Middle frontal gyrus (tissue), 1 donor: ENCODE data around the gene MTMR3.
"Not testable (repeated sequence)": the region's sequence is repeated elsewhere in the genome, so short reads cannot be mapped to it uniquely, and the experiment has no call there.

Experiments used
- DNase-seq: peaks from one replicate; pipeline ENCODE4 v3.0.0-alpha.2; 2015; ENCODE audit warnings: low spot score; ENCODE audit errors: extremely low spot score

The MTMR3 gene

DNA sequence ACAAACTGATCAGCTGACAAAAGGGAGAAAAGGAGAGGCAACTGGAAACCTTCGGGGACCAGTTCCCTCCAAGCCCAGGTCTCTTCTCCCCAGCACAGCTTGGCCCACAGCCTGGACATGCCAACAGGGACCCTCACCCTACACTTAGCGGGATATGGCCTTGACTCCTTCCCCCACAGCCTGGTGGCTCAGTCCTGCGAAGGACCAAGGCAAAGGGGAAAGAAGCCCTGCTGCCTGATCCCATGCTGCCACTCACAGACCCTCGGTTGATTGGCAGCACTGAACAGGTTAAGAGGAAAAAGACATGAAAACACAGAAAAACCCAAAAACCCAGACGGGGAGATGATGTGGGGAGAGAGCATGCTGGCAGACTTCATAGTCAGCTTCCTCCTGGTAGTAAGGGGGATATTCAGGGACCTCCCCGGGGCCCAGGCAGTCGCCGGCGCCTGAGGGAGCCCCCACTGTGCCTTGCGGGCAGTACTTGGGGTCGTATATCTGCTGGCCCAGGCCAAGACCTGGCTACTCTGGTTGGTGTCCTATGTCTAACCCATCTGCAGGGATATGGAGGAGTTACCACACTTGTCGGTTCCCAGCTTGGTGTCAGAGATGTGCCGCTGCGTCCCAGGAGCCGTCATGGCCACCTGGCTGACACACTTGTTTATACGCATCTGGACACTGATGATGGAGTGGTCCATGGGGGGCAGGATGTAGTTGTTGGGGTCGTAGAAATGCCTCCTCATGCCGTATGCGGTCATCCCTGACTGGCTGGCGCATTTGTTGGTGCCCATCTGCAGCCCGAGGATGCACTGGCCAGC, 163.1 kb downstream of the MTMR3 start:
- DNase-seq: no peak

DNA sequence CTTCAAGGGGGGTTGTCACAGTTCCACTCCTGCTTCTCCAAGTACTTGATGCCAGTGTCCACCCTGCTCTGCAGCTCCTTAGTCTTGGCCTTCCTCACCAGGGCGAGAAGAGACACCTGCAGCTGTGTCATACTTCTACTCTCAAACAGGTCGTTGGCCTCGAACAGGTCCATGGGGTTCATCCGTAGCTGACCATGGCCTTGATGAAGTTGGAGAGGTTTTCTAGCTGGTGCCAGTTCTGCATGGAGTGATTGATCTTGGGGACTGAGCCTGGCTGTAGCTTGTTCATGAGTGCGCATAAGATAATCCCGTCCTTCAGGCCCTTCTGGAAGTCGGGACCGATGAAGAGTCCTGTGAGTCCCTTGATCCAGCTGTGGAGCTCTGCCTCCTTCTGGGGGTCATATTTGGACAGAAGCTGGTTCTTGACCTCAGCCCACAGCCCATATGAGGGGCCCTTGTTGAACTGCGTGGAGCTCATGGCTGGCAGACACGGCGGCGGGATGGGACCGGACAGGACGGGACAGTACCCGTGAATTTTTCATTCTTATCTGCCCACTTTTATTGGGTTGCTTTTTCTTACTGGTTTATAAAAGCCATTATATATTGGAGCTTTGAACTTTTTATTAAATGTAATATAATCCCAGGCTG, 163.9 kb downstream of the MTMR3 start:
- DNase-seq: no peak

DNA sequence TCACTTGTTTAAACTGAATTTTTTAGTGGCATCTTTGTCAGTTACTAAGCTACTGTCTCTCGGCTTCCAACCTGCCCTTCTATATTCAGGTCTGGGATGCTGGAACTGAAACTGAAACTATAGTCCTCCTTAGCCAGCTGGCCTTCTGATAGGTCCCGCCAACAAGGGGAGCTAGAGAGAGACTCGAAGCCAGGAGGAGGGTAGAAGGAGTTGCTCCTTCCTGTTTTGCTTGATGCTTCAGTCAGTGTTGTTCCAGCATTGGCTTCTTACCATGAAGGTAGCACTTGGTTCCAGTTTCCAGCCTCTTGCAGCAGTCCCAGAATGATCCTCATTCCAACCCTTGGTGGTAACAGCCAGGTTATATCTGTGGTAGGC, 164.4 kb downstream of the MTMR3 start:
- DNase-seq: no peak

DNA sequence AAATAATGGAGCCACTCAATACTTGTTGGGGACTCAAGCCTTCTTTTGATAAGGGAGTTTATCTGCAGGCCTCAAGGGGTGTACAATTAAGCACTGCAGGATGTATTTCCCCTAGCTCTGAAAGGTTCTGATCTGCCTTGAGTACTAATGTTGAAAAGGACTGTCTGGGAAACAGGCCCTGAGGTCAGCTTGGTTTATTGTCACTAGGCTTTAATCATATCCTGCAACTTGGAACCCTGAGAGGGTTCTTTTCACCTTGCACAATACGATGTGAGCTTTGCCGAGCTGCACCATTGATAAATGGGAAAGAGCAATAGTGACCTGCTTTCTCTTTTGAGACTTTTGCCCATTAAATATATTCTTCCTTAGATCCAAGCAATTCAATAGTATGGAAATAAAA, 165.7 kb downstream of the MTMR3 start:
- DNase-seq: no peak

DNA sequence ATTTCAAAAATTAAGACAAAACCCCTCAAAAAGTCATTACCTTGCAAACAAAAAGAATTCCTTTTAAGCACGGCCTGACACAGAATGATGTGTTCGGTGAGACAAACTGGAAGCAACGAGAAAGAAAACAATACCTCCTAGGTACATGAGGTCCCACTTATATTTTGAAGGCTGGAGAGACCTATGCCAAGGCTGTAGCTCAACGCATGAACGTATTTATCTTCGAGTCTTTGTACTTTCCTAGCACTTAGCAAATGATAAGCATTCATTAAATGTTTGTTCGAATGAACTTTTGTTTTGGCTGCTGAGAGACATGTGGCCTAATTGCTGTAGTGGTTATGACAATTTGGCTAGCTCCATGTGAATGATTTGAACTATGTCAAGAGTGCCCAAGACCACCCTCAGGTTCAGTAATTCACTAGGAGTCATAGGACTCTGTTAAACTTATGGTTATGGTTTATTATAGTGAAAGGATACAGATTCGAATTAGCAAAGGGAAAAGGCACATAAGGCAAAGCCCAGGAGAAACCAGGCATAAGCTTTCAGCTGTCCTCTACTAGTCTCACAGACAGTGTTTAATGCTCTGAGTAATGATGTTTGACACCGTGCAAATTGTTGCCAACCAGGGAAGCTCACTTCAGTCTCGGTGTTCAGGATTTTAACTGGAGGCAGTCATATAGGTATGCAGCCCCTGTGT, 171.2 kb downstream of the MTMR3 start:
- DNase-seq: no peak

DNA sequence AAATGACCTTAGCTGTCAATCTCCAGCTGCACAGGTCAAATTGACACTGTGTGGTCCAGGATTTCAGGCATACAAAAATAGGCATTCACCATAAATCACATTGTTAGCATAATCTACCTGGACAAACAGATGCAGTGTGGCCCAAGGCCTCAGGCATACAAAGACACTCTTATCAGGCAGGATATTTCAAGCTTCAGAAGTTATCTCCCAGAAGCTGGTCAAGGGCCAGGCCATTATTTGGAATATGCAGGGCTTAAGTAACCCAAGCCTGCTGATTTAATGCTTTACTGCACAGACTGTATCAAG, 171.7 kb downstream of the MTMR3 start:
- no peak for DNase-seq

DNA sequence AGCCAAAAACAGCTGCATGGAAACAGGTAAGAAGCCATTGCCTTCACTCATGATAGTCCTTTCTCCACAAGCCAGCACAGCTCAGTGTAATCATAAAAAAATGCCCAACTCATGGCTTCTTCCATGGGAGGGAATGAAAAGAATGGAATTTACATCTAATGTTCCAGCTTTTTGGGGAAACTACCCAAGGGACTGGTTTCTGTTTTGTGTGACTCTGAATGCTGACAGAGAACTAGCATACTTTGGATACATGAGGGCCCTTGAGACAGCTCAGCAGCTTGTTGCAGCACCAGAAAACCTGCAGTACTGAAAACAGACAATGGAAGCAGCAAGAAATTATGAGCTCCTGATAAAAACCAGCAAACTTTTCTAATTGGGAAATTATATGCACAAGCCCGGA, 173.0 kb downstream of the MTMR3 start:
- DNase-seq: no peak

DNA sequence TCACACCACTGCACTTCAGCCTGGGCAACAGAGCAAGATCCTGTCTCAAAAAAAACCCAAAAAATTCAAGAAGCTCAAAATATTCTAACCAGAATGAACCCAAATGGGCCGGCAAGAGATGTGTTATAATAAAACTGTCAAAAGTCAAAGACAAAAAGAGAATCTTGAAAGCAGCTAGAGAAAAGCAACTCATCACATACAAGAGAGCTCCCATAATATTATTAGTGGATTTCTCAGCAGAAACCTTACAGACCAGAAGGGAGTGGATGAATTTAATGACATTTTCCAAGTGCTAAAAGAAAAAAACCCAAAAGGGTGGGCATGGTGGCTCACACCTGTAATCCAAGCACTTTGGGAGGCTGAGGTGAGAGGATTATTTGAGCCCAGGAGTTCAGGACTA, 174.4 kb downstream of the MTMR3 start:
- DNase-seq: no peak

DNA sequence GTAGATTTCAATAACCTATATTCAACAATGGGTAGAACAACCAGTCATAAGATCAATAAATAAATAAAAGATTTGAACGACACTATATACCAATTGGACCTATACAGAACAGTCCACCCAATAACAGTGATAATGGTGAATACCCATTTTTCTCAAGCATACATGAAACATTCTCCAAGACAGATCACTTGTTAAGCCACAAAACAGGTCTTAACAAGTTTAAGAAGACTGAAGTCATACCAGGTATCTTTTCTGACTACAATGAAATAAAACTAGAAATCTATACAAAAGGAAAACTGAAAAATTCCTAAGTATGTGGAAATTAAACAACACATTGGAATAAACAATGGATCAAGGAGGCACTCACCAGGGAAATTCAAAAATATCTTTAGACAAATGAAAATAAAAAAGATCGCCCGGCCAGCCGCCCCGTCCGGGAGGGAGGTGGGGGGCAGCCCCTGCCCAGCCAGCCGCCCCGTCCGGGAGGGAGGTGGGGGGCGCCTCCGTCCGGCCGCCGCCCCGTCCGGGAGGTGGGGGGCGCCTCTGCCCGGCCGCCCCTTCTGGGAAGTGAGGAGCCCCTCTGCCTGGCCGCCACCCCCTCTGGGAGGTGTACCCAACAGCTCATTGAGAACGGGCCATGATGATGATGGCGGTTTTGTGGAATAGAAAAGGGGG, 176.5 kb downstream of the MTMR3 start:
- not testable (repeated sequence) for DNase-seq

DNA sequence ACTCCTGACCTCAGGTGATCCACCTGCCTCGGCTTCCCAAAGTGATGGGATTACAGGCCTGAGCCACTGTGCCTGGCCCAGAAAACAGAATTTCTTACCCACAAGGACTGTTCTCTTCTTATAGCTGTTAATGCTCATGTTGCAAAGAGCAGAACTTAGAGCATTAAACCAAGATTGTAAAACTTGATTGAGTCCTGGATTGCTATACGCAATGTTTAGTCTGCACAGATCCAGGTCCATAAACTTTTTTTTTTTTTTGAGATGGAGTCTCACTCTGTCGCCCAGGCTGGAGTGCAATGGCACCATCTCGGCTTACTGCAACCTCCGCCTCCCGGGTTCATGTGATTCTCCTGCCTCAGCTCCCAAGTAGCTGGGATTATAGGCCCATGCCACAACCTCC, 178.1 kb downstream of the MTMR3 start:
- not testable (repeated sequence) for DNase-seq

DNA sequence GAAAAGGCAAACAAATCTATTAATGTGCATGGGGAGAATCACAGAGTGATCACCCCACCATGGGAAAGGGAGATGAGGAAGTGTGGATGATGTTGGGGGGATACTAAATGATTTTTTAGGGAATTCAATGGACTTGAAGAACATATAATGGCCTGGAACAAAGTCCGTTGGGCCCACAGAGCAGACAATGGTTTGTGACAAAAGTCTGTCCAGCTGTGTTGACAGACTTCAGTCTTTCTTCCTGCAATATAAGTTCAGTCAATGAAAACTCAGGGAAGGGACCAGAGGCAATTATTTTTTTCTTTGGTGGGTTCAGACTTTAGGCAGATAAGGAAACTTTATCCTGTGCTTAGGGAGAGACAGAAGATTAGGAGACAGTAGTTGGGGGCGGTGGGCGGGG, 179.3 kb downstream of the MTMR3 start:
- no peak for DNase-seq

DNA sequence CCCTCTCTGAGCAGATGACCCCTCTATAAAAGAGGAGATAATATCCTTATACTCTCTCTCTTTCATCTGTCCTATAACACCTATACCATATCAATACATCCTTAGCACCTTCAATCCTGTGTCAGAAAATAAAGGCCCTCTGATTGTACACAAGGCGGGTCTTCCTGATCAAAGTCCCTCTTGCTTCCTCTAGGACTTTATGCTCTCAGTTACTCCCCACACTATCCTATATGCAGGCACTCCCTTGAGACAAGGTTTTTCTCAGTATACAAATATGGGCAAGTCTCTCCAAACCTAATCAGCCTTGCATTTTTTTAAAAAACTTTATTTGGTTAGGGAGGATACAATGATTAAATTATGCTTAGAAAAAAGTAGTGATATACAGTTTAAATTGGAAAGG, 180.0 kb downstream of the MTMR3 start:
- DNase-seq: no peak

DNA sequence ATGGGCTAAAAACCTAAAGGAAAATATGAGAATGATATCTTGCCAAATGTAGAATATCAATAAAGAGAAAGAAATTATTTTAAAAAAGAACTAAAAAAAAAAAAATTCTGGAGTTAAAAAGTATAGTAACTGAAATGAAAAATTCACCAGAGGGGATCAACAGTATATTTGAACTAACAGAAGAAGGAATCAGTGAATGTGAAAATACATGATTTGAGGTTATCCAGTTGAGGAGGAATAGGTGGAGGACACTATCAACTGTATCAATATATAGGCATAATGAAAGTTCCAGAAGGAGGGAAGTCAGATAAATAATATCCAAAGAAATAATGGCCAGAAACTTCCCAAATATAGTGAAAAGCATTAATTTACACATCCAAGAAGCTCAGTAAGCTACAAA, 181.2 kb downstream of the MTMR3 start:
- no peak for DNase-seq

DNA sequence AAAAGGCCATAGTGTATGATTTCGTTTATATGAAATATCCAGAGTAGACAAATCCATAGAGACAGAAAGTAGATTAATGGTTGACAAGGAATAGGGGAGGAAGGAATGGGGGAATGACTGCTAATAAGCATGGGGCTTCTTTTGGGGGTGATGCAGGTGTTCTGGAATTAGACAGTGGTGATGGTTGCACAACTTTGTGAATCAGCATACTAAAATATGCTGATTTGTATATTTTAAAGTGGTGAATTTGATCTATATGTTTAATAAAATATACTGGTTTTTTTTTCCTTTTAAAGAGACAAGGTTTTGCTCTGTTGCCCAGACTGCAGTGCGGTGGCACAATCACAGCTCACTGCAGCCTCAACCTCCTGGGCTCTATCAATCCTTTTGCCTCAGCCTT, 190.8 kb downstream of the MTMR3 start:
- DNase-seq: no peak

DNA sequence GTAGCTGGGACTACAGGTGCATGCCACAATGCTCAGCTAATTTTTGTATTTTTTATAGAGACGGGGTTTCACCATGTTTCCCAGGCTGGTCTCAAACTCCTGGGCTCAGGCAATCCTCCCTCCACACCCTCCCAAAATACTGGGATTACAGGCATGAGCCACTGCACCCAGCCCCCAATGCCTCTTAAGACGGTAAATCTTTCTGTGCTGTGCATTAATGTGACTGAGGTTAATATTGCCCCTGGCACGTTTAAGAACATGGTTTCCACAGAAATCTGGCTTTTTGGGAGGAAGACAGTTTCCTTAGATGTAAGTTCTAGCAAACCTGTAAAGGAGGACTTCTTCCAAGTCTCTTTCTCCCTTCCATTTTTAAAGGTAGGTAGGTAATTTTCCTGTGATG, 191.2 kb downstream of the MTMR3 start:
- DNase-seq: no peak

DNA sequence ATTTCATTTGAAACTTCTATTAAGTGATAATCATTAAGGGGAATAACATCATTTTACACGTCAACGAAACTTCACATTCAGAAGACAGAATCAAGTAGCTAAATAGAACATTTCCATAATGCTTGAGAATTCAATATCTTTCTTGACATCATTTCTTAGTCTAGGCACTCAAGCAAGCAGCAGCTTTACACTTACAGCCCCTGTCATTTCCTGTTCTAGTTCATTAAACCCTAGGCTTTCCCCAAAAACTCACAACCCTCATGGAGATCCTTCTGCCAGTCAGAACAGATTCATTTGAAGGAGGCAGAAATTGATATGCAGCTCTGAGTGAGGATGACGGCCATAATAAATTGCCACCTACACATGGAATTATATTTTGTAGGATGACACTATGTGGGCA, 192.0 kb downstream of the MTMR3 start:
- DNase-seq: no peak

DNA sequence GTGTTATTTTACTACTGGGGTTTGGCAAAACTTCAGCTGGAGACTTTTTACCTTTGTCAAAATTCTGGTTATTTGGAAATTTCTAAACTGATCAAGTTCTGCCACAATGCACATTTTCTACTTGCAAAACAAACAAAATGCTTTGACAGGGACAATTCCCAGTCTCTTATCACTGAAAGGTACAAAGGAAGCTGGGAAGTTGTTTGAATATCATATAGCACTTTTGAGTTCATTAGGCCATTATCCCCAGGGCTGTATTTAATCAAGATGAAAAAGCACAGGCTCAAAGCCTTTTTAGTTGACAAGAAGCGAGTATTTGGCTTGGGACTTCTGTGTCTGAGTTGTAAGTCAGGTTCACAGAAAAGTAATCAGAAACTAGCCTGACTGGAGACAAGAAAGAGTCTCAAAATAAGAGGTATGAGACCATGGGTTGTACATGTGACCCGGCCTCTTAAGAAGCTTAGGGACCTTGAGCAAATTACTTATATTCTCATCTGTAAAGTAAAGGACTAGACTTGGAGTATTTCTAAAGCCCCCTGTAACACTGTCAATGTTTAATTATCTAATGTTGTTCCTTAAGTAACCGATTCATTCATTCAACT, 194.4 kb downstream of the MTMR3 start:
- DNase-seq: no peak

DNA sequence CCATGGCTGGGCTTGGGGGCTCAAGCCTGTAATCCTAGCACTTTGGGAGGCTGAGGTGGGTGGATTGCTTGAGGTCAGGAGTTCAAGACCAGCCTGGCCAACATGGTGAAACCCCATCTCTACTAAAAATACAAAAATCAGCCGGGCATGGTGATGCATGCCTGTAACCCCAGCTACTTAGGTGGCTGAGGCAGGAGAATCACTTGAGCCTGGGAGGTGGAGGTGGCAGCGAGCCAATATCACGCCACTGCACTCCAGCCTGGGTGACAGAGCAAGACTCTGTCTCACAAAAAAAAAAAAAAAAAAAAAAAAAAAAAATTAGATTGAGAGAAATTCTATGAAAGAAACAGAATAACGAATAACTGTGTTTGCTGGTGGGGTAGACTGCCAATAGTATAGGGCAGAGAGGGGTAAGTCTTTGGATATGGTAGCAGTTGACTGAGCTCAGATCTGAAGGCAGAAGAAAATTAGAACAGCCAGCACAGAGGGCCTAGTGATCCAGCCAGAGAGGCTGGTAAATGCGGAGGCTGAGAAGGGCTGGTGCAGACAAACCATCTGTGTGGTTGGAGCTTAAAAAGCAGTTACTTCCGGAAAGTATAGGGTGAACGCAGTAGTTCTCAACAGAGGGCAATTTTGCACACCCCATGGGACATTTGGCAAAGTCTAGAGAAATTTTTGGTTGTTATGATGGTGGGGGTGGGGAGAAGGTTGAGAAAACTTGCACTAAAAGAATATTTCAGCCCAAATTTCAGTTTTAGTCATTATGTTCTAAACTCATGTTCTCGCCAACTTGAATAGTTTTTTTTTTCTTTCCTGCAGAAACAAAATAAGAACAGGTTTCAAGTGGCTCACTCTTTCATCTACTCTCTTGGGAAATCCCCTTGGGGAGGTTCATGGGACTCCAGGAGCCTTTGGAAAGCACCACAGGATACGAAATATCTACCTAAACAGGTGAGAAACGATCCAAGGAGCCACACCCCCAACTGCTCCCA, 195.6 kb downstream of the MTMR3 start:
- no peak for DNase-seq

DNA sequence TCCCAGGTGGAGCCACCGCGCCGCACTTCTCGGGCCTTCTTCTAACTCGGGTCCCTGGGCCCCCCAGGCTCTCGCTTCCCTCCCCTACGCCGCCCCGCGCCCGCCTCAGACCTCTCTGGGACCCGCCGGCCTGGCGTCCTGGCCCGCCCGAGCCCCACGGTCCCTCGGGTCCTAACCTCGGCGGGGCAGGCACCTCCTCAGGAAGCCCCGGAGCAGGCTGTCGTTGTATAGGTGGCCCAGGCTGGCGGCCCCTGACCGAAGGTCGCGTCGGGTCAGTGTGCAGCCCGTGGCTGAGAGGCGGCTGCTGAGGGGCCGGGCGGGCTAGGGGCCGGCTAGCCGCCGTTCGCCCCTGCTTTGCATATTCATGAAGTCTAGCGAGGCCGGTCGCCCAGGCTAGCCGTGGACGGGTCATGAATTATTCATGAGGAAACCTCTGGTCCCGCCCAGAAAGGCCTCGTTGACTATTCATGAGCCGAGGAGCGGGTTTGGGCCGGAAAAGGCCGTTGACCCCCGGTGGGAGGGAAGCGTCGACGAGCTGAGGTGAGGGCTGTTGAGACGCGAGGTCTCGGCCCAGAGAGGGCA, 197.1 kb downstream of the MTMR3 start, which contains the start of gene HORMAD2:
TSS of gene HORMAD2 (plus strand) at position 513 of the 582 bp plus-strand sequence. CDS start 13,489 bp downstream, outside the sequence.
- DNase-seq: no peak
